PC-9 (cell line): ENCODE results near the gene PRKCB. TPM values are rescaled to one million over a fixed set of nuclear protein-coding genes. Genes with fewer than 3 reads are reported as not detected.

Source experiments
- BruUV-seq: library from RNA; stranded (reverse); fragments of 400-500 nt; replicated peaks from 2 replicates; lab custom pipeline; 2021; lab: Mats Ljungman, UMichigan
- CTCF ChIA-PET: fragments of 300-600 bp; sonication (Branson Sonifier 250); formaldehyde crosslinking; loops from one replicate; lab custom pipeline; 2022; ENCODE audit warnings: antibody characterized with exemption; lab: Charles Lee
- POLR2A ChIA-PET: fragments of 300-600 bp; sonication (Branson Sonifier 250); formaldehyde crosslinking; loops from one replicate; lab custom pipeline; 2022; ENCODE audit warnings: antibody characterized with exemption; ENCODE audit not compliant: unreplicated experiment; lab: Charles Lee
- DNase-seq, 2 experiments: peaks; one replicate each; pipeline versions ENCODE4 v3.0.0 to v3.0.0-alpha.2; 2015 to 2022; ENCODE audit warnings: mixed read lengths in 1 of 2
- H2AFZ ChIP-seq: fragments of 200-600 bp; sonication (generic); 2 replicates; pipeline ENCODE4 v1.8.1; 2017; ENCODE audit warnings: antibody characterized with exemption
- H3F3A ChIP-seq: fragments of 200-600 bp; sonication (generic); 2 replicates; pipeline ENCODE4 v1.8.1; 2017; ENCODE audit warnings: antibody characterized with exemption, mild to moderate bottlenecking, low read depth; ENCODE audit not compliant: insufficient read depth
- H3K27ac ChIP-seq: fragments of 200-600 bp; sonication (generic); 2 replicates; pipeline ENCODE4 v1.6.1; 2016; ENCODE audit warnings: mixed run types
- H3K27me3 ChIP-seq: fragments of 200-600 bp; sonication (generic); 2 replicates; pipeline ENCODE4 v1.6.1; 2016; ENCODE audit warnings: low read depth, mixed run types; ENCODE audit not compliant: insufficient read depth
- H3K36me3 ChIP-seq: fragments of 200-600 bp; sonication (generic); 2 replicates; pipeline ENCODE4 v1.6.1; 2016; ENCODE audit warnings: low read depth, mixed run types
- H3K4me1 ChIP-seq: fragments of 200-600 bp; sonication (generic); replicated peaks from 2 replicates; pipeline ENCODE4 v1.6.1; 2016; ENCODE audit warnings: mixed run types; ENCODE audit not compliant: insufficient read depth
- H3K4me2 ChIP-seq: fragments of 200-600 bp; sonication (generic); 2 replicates; pipeline ENCODE4 v1.6.1; 2017; ENCODE audit warnings: mixed run types
- H3K4me3 ChIP-seq: fragments of 200-600 bp; sonication (generic); 2 replicates; pipeline ENCODE4 v1.6.1; 2016; ENCODE audit warnings: mixed run types
- H3K79me2 ChIP-seq: fragments of 200-600 bp; sonication (generic); 2 replicates; pipeline ENCODE4 v1.6.1; 2017; ENCODE audit warnings: low read depth, mixed run types
- H3K9me2 ChIP-seq: fragments of 200-600 bp; sonication (generic); 2 replicates; pipeline ENCODE4 v1.8.1; 2017; ENCODE audit warnings: mild to moderate bottlenecking; ENCODE audit not compliant: insufficient read depth
- H3K9me3 ChIP-seq: fragments of 200-600 bp; sonication (generic); 2 replicates; pipeline ENCODE4 v1.8.1; 2016; ENCODE audit warnings: low read depth; ENCODE audit not compliant: insufficient read depth
- H4K20me1 ChIP-seq: fragments of 200-600 bp; sonication (generic); 2 replicates; pipeline ENCODE4 v1.8.1; 2017; ENCODE audit not compliant: insufficient read depth
- CTCF ChIP-seq: fragments of 200-600 bp; sonication (generic); conservative IDR thresholded peaks from 2 replicates; pipeline ENCODE4 v1.6.1; 2017; ENCODE audit warnings: mixed run types, antibody characterized with exemption, mild to moderate bottlenecking, moderate library complexity
- EZH2 ChIP-seq: fragments of 200-600 bp; sonication (generic); IDR thresholded peaks from 2 replicates; pipeline ENCODE4 v1.8.0; 2017; ENCODE audit warnings: antibody characterized with exemption, low read depth
- intact Hi-C: fragments of 100-400 bp; cut with micrococcal nuclease; formaldehyde crosslinking; loops from one replicate; pipeline ENCODE4 v1.10.0; 2022; ENCODE audit not compliant: unreplicated experiment
- total RNA-seq: library from RNA; stranded (reverse); gene quantifications from 2 replicates; pipeline ENCODE4 v1.2.3, GENCODE V29; 2021

PRKCB gene
- total RNA-seq, 1 experiment from 2014 or later = not detected

- Histone ChIP-seq H3K4me2 (no peak overlapping the region), H2AFZ (no peak overlapping the region), H3K27ac (no peak overlapping the region), H3K36me3 (no peaks in the 10 kb centered on the region), H3F3A (no peaks in the 10 kb centered on the region), H4K20me1 (no peaks in the 10 kb centered on the region; the same call in 1 of the 2 replicates), H3K4me1 (no peaks in the 10 kb centered on the region), H3K79me2 (no peaks in the 10 kb centered on the region), H3K4me3 (no peak overlapping the region), H3K9me3 (no peaks in the 10 kb centered on the region), H3K27me3 (peaks cover 32% of the 10 kb centered on the region), H3K9me2 (no peaks in the 10 kb centered on the region)
- BruUV-seq = no TSS peak
- TF ChIP-seq CTCF = no peak
- TF ChIP-seq EZH2 = no peak
- CTCF ChIA-PET = no interaction called here
- POLR2A ChIA-PET = no interaction called here
- no peak for DNase-seq
- intact Hi-C loops = no loop called here
Measured at GRCh38 chr16:23944381-23944780, 108.6 kb downstream of the PRKCB start.

DNA sequence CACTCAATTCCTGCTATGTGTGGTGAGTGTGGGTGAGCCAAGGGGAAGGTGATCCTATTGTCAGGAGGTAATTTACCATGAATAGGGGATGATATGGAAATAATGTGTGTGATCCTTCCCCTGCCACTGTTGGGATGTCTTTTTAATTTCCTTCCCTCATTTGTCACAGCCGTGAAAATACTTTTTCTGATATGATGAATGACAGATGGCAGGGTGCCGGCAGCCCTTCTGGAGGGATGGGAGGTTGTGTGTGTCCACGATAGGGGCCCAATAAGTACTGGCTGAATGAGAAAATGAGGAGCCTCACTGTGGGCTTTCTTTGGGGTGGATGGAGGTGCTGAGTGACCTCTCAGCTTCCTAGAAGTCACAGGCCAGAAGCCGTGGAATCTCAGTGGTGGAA is 109.5 kb downstream of the PRKCB start:
- Histone ChIP-seq H3K9me2 (no peaks in the 10 kb centered on the region), H3K4me3 (no peak overlapping the region), H2AFZ (no peak overlapping the region), H3K4me1 (no peaks in the 10 kb centered on the region), H3K36me3 (no peaks in the 10 kb centered on the region), H3F3A (no peaks in the 10 kb centered on the region), H3K4me2 (no peak overlapping the region), H3K27me3 (peaks cover 25% of the 10 kb centered on the region), H3K9me3 (no peaks in the 10 kb centered on the region), H3K79me2 (no peaks in the 10 kb centered on the region), H3K27ac (no peak overlapping the region), H4K20me1 (no peaks in the 10 kb centered on the region; the same call in 1 of the 2 replicates)
- CTCF ChIA-PET = no interaction called here
- POLR2A ChIA-PET = no interaction called here
- intact Hi-C loops = no loop called here
- TF ChIP-seq EZH2 (no peak), CTCF (no peak)
- no TSS peak for BruUV-seq
- DNase-seq = no peak

- ChIA-PET POLR2A (no interaction called here), CTCF (no interaction called here)
- BruUV-seq = no TSS peak
- intact Hi-C loops = no loop called here
- DNase-seq = no peak
- no peak overlapping the region for H2AFZ ChIP-seq
- H3K27ac ChIP-seq = no peak overlapping the region
- no peaks in the 10 kb centered on the region for H3K4me1 ChIP-seq
- no peaks in the 10 kb centered on the region for H3K9me3 ChIP-seq
- peaks cover 34% of the 10 kb centered on the region for H3K27me3 ChIP-seq
- no peaks in the 10 kb centered on the region for H3K9me2 ChIP-seq
- no peak for TF ChIP-seq EZH2
- TF ChIP-seq CTCF = no peak
- no peaks in the 10 kb centered on the region for H3F3A ChIP-seq
- H3K4me3 ChIP-seq = no peak overlapping the region
- no peaks in the 10 kb centered on the region; the same call in 1 of the 2 replicates for H4K20me1 ChIP-seq
- no peaks in the 10 kb centered on the region for H3K36me3 ChIP-seq
- no peak overlapping the region for H3K4me2 ChIP-seq
- H3K79me2 ChIP-seq = no peaks in the 10 kb centered on the region
Measured at GRCh38 chr16:23947838-23948237, 112.1 kb downstream of the PRKCB start.
